ENCODE measurements around the gene SH2D1A. TPM values are rescaled to one million over a fixed set of nuclear protein-coding genes. Genes with fewer than 3 reads are reported as not detected.

The SH2D1A gene
- total RNA-seq, 1 donor from 2014 or later = not detected

GRCh38 chrX:124369722-124370121 is 23.4 kb downstream of the SH2D1A start:
- TF ChIP-seq CTCF (IDR thresholded peaks at IDR 0.05; ENCODE audit: partially characterized antibody, unreplicated experiment) = no peak
- Mint-ChIP-seq H3K4me3 (ENCODE audit: unreplicated experiment) (no peak overlapping the region), H3K27ac (ENCODE audit: unreplicated experiment) (no peak overlapping the region), H3K4me1 (ENCODE audit: low read depth, unreplicated experiment) (no peaks in the 10 kb centered on the region), H3K9me3 (ENCODE audit: unreplicated experiment) (no peaks in the 10 kb centered on the region), H3K27me3 (ENCODE audit: unreplicated experiment) (no peaks in the 10 kb centered on the region), H3K36me3 (ENCODE audit: unreplicated experiment) (no peaks in the 10 kb centered on the region)
- DNase-seq = no peak

- H3K9me3 Mint-ChIP-seq (ENCODE audit: unreplicated experiment) = no peaks in the 10 kb centered on the region
- DNase-seq = no peak
- H3K27me3 Mint-ChIP-seq (ENCODE audit: unreplicated experiment) = no peaks in the 10 kb centered on the region
- no peaks in the 10 kb centered on the region for H3K4me1 Mint-ChIP-seq (ENCODE audit: low read depth, unreplicated experiment)
- no peak overlapping the region for H3K4me3 Mint-ChIP-seq (ENCODE audit: unreplicated experiment)
- H3K27ac Mint-ChIP-seq (ENCODE audit: unreplicated experiment) = no peak overlapping the region
- no peaks in the 10 kb centered on the region for H3K36me3 Mint-ChIP-seq (ENCODE audit: unreplicated experiment)
- TF ChIP-seq CTCF (IDR thresholded peaks at IDR 0.05; ENCODE audit: partially characterized antibody, unreplicated experiment) = no peak
Observed at GRCh38 chrX:124373348-124373747, 27.0 kb downstream of the SH2D1A start.

GRCh38 chrX:124378643-124379042 is 32.3 kb downstream of the SH2D1A start:
- H3K27me3 Mint-ChIP-seq (ENCODE audit: unreplicated experiment) = no peaks in the 10 kb centered on the region
- no peak for TF ChIP-seq CTCF (IDR thresholded peaks at IDR 0.05; ENCODE audit: partially characterized antibody, unreplicated experiment)

GRCh38 chrX:124383354-124383753 is 37.0 kb downstream of the SH2D1A start:
- DNase-seq = no peak
- H3K27me3 Mint-ChIP-seq (ENCODE audit: unreplicated experiment) = no peaks in the 10 kb centered on the region
- no peak for TF ChIP-seq CTCF (IDR thresholded peaks at IDR 0.05; ENCODE audit: partially characterized antibody, unreplicated experiment)
- H3K27ac Mint-ChIP-seq (ENCODE audit: unreplicated experiment) = no peak overlapping the region
- H3K36me3 Mint-ChIP-seq (ENCODE audit: unreplicated experiment) = no peaks in the 10 kb centered on the region
- no peak overlapping the region for H3K4me3 Mint-ChIP-seq (ENCODE audit: unreplicated experiment)
- peaks cover 15% of the 10 kb centered on the region for H3K4me1 Mint-ChIP-seq (ENCODE audit: low read depth, unreplicated experiment)
- H3K9me3 Mint-ChIP-seq (ENCODE audit: unreplicated experiment) = no peaks in the 10 kb centered on the region

More at GRCh38 chrX:124378643-124379042, 32.3 kb downstream of the SH2D1A start:
- Mint-ChIP-seq H3K4me1 (ENCODE audit: low read depth, unreplicated experiment) (peaks cover 8% of the 10 kb centered on the region), H3K36me3 (ENCODE audit: unreplicated experiment) (no peaks in the 10 kb centered on the region), H3K9me3 (ENCODE audit: unreplicated experiment) (no peaks in the 10 kb centered on the region), H3K27ac (ENCODE audit: unreplicated experiment) (no peak overlapping the region), H3K4me3 (ENCODE audit: unreplicated experiment) (no peak overlapping the region)
- DNase-seq = no peak

- Mint-ChIP-seq H3K4me3 (ENCODE audit: unreplicated experiment) (no peak overlapping the region), H3K27ac (ENCODE audit: unreplicated experiment) (no peak overlapping the region), H3K9me3 (ENCODE audit: unreplicated experiment) (no peaks in the 10 kb centered on the region), H3K36me3 (ENCODE audit: unreplicated experiment) (no peaks in the 10 kb centered on the region), H3K27me3 (ENCODE audit: unreplicated experiment) (no peaks in the 10 kb centered on the region), H3K4me1 (ENCODE audit: low read depth, unreplicated experiment) (peaks cover 9% of the 10 kb centered on the region)
- DNase-seq = no peak
- TF ChIP-seq CTCF (IDR thresholded peaks at IDR 0.05; ENCODE audit: partially characterized antibody, unreplicated experiment) = no peak
Observed at GRCh38 chrX:124386401-124386800, 40.0 kb downstream of the SH2D1A start.
